H9 (cell line): Measurements from ENCODE around the gene PEX1. TPM values are rescaled to one million over a fixed set of nuclear protein-coding genes. Genes with fewer than 3 reads are reported as not detected.

Experiments
- DNase-seq: peaks from one replicate; pipeline ENCODE4 v3.0.0-alpha.2; 2017
- H2AFZ ChIP-seq: one replicate; pipeline ENCODE4 v1.6.1; 2013; ENCODE audit warnings: mild to moderate bottlenecking, low read length, control low read depth, moderate library complexity
- H2AK5ac ChIP-seq: 2 replicates; pipeline ENCODE4 v1.6.1; 2013; ENCODE audit warnings: low read length, control low read depth, mixed read lengths; ENCODE audit not compliant: insufficient read length
- H2BK120ac ChIP-seq: one replicate; pipeline ENCODE4 v1.6.1; 2013; ENCODE audit warnings: low read depth, mild to moderate bottlenecking, low read length, control low read depth, inconsistent platforms; ENCODE audit not compliant: poor library complexity, severe bottlenecking
- H2BK12ac ChIP-seq: 2 replicates; pipeline ENCODE4 v1.6.1; 2013; ENCODE audit warnings: low read length, control low read depth, mixed read lengths, low read depth; ENCODE audit not compliant: insufficient read length
- H2BK15ac ChIP-seq: 2 replicates; pipeline ENCODE4 v1.6.1; 2013; ENCODE audit warnings: low read depth, low read length, control low read depth
- H2BK20ac ChIP-seq: one replicate; pipeline ENCODE4 v1.6.1; 2013; ENCODE audit warnings: low read depth, mild to moderate bottlenecking, low read length, control low read depth, inconsistent platforms; ENCODE audit not compliant: poor library complexity, severe bottlenecking
- H2BK5ac ChIP-seq: 2 replicates; pipeline ENCODE4 v1.6.1; 2013; ENCODE audit warnings: low read length, control low read depth, mixed read lengths; ENCODE audit not compliant: insufficient read length
- H3K14ac ChIP-seq: 2 replicates; pipeline ENCODE4 v1.6.1; 2013; ENCODE audit warnings: low read length, control low read depth; ENCODE audit not compliant: insufficient read depth
- H3K18ac ChIP-seq: 2 replicates; pipeline ENCODE4 v1.6.1; 2013; ENCODE audit warnings: low read depth, mild to moderate bottlenecking, mixed read lengths, low read length, control low read depth; ENCODE audit not compliant: insufficient read length
- H3K23ac ChIP-seq: 2 replicates; pipeline ENCODE4 v1.6.1; 2013; ENCODE audit warnings: low read length, control low read depth, mixed read lengths, low read depth; ENCODE audit not compliant: insufficient read length
- H3K23me2 ChIP-seq: 2 replicates; pipeline ENCODE4 v1.6.1; 2013; ENCODE audit warnings: low read depth, mild to moderate bottlenecking, mixed read lengths, low read length, control low read depth; ENCODE audit not compliant: insufficient read length, poor library complexity, severe bottlenecking
- H3K27ac ChIP-seq: 2 replicates; pipeline ENCODE4 v1.5.1; 2013; ENCODE audit warnings: low read length, control low read depth, mixed read lengths, low read depth; ENCODE audit not compliant: insufficient read length
- H3K27me3 ChIP-seq: 2 replicates; pipeline ENCODE4 v1.6.1; 2013; ENCODE audit warnings: low read length, control low read depth, inconsistent platforms; ENCODE audit not compliant: insufficient read depth
- H3K4ac ChIP-seq: 2 replicates; pipeline ENCODE4 v1.6.1; 2013; ENCODE audit warnings: low read depth, mild to moderate bottlenecking, control low read depth, inconsistent platforms, low read length, moderate library complexity
- H3K4me1 ChIP-seq: 2 replicates; pipeline ENCODE4 v1.6.1; 2013; ENCODE audit warnings: low read length, control low read depth, inconsistent platforms; ENCODE audit not compliant: insufficient read depth
- H3K4me2 ChIP-seq: 2 replicates; pipeline ENCODE4 v1.6.1; 2013; ENCODE audit warnings: low read length, control low read depth, mixed read lengths; ENCODE audit not compliant: insufficient read length, insufficient read depth
- H3K56ac ChIP-seq: 2 replicates; pipeline ENCODE4 v1.6.1; 2013; ENCODE audit warnings: low read depth, mild to moderate bottlenecking, mixed read lengths, low read length, control low read depth; ENCODE audit not compliant: insufficient read length
- H3K79me1 ChIP-seq: 2 replicates; pipeline ENCODE4 v1.6.1; 2013; ENCODE audit warnings: low read depth, mild to moderate bottlenecking, moderate library complexity, low read length, control low read depth, inconsistent platforms; ENCODE audit not compliant: insufficient read depth, poor library complexity, severe bottlenecking
- H3K79me2 ChIP-seq: 2 replicates; pipeline ENCODE4 v1.6.1; 2013; ENCODE audit warnings: low read length, control low read depth, inconsistent platforms; ENCODE audit not compliant: insufficient read depth
- H3K9ac ChIP-seq: 2 replicates; pipeline ENCODE4 v1.6.1; 2013; ENCODE audit warnings: low read length, control low read depth, mixed read lengths; ENCODE audit not compliant: insufficient read length; ENCODE audit errors: extremely low read depth
- H3K9me3 ChIP-seq: one replicate; pipeline ENCODE4 v1.6.1; 2013; ENCODE audit warnings: low read depth, low read length, inconsistent platforms; ENCODE audit not compliant: control insufficient read depth
- H3T11ph ChIP-seq: one replicate; pipeline ENCODE4 v1.6.1; 2013; ENCODE audit warnings: mild to moderate bottlenecking, low read length, control low read depth, inconsistent platforms
- H4K20me1 ChIP-seq: one replicate; pipeline ENCODE4 v1.6.1; 2013; ENCODE audit not compliant: control insufficient read depth, insufficient read length, insufficient read depth
- H4K5ac ChIP-seq: 2 replicates; pipeline ENCODE4 v1.6.1; 2013; ENCODE audit warnings: low read depth, mild to moderate bottlenecking, mixed read lengths, low read length, control low read depth; ENCODE audit not compliant: insufficient read length
- H4K8ac ChIP-seq: replicated peaks from 2 replicates; pipeline ENCODE4 v1.6.1; 2013; ENCODE audit warnings: low read length, control low read depth, mixed read lengths, low read depth; ENCODE audit not compliant: insufficient read length
- H4K91ac ChIP-seq: 2 replicates; pipeline ENCODE4 v1.6.1; 2013; ENCODE audit warnings: low read depth, mild to moderate bottlenecking, moderate library complexity, mixed read lengths, low read length, control low read depth; ENCODE audit not compliant: insufficient read length
- H3K27ac Mint-ChIP-seq, 3 experiments: 2 replicates in 2 of 3; 3 replicates in 1 of 3; pipeline ENCODE4 v1.8.0; 2020 to 2021; ENCODE audit warnings: mixed read lengths in 3 of 3, mild to moderate bottlenecking in 1 of 3, moderate library complexity in 1 of 3
- H3K27me3 Mint-ChIP-seq: 2 replicates; pipeline ENCODE4 v1.8.0; 2021; ENCODE audit warnings: low read depth, mild to moderate bottlenecking, moderate library complexity, mixed read lengths
- H3K36me3 Mint-ChIP-seq, 3 experiments: 2 replicates in 2 of 3; 3 replicates in 1 of 3; pipeline ENCODE4 v1.8.0; 2020 to 2021; ENCODE audit warnings: low read depth in 3 of 3, mixed read lengths in 3 of 3; ENCODE audit not compliant: insufficient read depth in 1 of 3
- H3K4me1 Mint-ChIP-seq, 2 experiments: 2 replicates each; pipeline ENCODE4 v1.8.0; 2020; ENCODE audit warnings: mixed read lengths in 2 of 2
- H3K4me3 Mint-ChIP-seq, 2 experiments: 2 replicates in 1 of 2; 3 replicates in 1 of 2; pipeline ENCODE4 v1.8.0; 2020 to 2021; ENCODE audit warnings: mild to moderate bottlenecking in 2 of 2, mixed read lengths in 2 of 2, moderate library complexity in 1 of 2
- H3K9me3 Mint-ChIP-seq, 2 experiments: 2 replicates in 1 of 2; 3 replicates in 1 of 2; pipeline ENCODE4 v1.8.0; 2020; ENCODE audit warnings: mild to moderate bottlenecking in 2 of 2, mixed read lengths in 2 of 2, moderate library complexity in 1 of 2
- WGBS: extraction: QIAGEN DNeasy Blood & Tissue Kit; methylation state at CpG from one replicate; pipeline ENCODE4 v1.1.7; 2013; ENCODE audit warnings: missing lambda C conversion rate, low lambda C conversion rate, mixed read lengths; ENCODE audit not compliant: insufficient read length; ENCODE audit errors: extremely low coverage; 5-methylcytosine and 5-hydroxymethylcytosine counted together
- total RNA-seq: library from RNA; stranded (reverse); gene quantifications from 2 replicates; pipeline ENCODE4 v1.2.1, GENCODE V29; 2021
- TF ChIP-seq, protein P1 (sequence below): fragments of 200-600 bp; sonication (generic); conservative IDR thresholded peaks from 3 replicates; pipeline ENCODE4 v1.8.0; 2021; ENCODE audit warnings: antibody characterized with exemption, mild to moderate bottlenecking

PEX1 gene
- total RNA-seq, 1 experiment from 2014 or later, result 21.8 TPM

DNA sequence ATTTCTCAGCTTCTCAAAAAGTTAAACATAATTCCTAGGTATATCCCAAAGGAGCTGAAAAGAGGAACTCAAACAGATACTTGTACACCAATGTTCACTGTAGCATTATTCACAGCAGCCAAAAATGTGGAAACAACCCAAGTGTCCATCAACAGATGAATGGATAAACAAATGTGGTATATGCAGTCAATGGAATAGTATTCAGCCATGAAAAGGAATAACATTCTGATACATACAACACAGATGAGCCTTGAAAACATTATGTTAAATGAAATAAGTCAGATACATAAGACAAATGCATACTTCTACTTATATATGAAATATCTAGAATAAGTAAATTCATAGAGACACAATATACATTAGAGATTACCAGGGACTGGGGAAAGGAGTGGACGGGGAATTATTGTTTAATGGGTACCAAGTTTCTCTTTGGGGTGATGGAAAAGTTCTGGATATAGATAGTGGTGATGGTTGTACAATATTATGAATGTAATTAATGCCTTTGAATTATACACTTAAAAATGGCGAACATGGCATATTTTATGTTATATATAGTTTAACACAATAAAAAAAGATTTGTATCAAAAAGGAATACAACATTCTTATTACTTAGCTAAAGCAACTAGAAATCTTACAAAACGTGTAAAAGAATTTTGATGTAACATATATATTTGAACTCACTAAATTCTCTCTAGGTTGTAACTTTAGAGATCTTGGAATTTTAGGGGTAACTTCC, 15.0 kb downstream of the PEX1 start:
- Mint-ChIP-seq H3K9me3 (no peaks in the 10 kb centered on the region), H3K27ac (no peak overlapping the region), H3K36me3 (peaks cover 2 to 29% (median 29%) of the 10 kb centered on the region in 3 experiments; a peak in 6 of 7 replicates), H3K4me3 (no peak overlapping the region), H3K4me1 (no peaks in the 10 kb centered on the region), H3K27me3 (no peaks in the 10 kb centered on the region)
- Histone ChIP-seq H3K9ac (no peak overlapping the region), H3K18ac (no peak overlapping the region), H3K56ac (no peak overlapping the region), H3K9me3 (no peaks in the 10 kb centered on the region), H3K4ac (no peak overlapping the region), H4K20me1 (no peaks in the 10 kb centered on the region), H2BK20ac (no peak overlapping the region), H3K14ac (no peak overlapping the region), H4K8ac (no peak overlapping the region), H2BK12ac (no peak overlapping the region), H3T11ph (no peak overlapping the region), H2BK15ac (no peak overlapping the region), H3K79me1 (no peaks in the 10 kb centered on the region), H3K4me1 (no peaks in the 10 kb centered on the region), H2AFZ (no peak overlapping the region), H3K27me3 (no peaks in the 10 kb centered on the region), H3K23ac (no peak overlapping the region), H4K5ac (no peak overlapping the region), H3K23me2 (no peaks in the 10 kb centered on the region), H4K91ac (no peak overlapping the region), H3K4me2 (no peak overlapping the region), H2BK120ac (no peak overlapping the region), H3K27ac (no peak overlapping the region), H2BK5ac (no peak overlapping the region), H2AK5ac (no peak overlapping the region), H3K79me2 (no peaks in the 10 kb centered on the region)
- no peak for DNase-seq
- TF ChIP-seq, protein P1, sequence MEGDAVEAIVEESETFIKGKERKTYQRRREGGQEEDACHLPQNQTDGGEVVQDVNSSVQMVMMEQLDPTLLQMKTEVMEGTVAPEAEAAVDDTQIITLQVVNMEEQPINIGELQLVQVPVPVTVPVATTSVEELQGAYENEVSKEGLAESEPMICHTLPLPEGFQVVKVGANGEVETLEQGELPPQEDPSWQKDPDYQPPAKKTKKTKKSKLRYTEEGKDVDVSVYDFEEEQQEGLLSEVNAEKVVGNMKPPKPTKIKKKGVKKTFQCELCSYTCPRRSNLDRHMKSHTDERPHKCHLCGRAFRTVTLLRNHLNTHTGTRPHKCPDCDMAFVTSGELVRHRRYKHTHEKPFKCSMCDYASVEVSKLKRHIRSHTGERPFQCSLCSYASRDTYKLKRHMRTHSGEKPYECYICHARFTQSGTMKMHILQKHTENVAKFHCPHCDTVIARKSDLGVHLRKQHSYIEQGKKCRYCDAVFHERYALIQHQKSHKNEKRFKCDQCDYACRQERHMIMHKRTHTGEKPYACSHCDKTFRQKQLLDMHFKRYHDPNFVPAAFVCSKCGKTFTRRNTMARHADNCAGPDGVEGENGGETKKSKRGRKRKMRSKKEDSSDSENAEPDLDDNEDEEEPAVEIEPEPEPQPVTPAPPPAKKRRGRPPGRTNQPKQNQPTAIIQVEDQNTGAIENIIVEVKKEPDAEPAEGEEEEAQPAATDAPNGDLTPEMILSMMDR, result no peak
- WGBS, result no CpG with 5 or more reads among the region's 3 CpGs
